Adrenal gland (tissue), 12 donors: ENCODE measurements around the gene TPGS1. TPM values are rescaled to one million over a fixed set of nuclear protein-coding genes. Genes with fewer than 3 reads are reported as not detected.

Source experiments
- DNase-seq, 7 donors: peaks; one replicate each; pipeline ENCODE4 v3.0.0-alpha.2; 2019 to 2020
- H3K27ac ChIP-seq, 5 donors: fragments of 200-600 bp; sonication (generic) in 4 of 5; 1 replicate in 3 of 5; 2 replicates in 2 of 5; pipeline versions ENCODE4 v1.5.1 to v1.8.0; 2016 to 2020; ENCODE audit warnings: mild to moderate bottlenecking in 1 of 5
- H3K27me3 ChIP-seq: fragments of 200-600 bp; 2 replicates; pipeline ENCODE4 v1.8.0; 2021
- H3K36me3 ChIP-seq, 2 donors: fragments of 200-600 bp; replicated peaks in 1 of 2; 1 replicate in 1 of 2; 2 replicates in 1 of 2; pipeline versions ENCODE4 v1.5.1 to v1.8.0; 2018 to 2022
- H3K4me1 ChIP-seq, 2 donors: fragments of 200-600 bp; replicated peaks in 1 of 2; 1 replicate in 1 of 2; 2 replicates in 1 of 2; pipeline versions ENCODE4 v1.5.1 to v1.8.0; 2018 to 2021
- H3K4me3 ChIP-seq, 4 donors: fragments of 200-600 bp; sonication (generic) in 3 of 4; one replicate each; pipeline ENCODE4 v1.5.1; 2016 to 2018
- H3K9me3 ChIP-seq, 3 donors: fragments of 200-600 bp; sonication (generic) in 1 of 3; replicated peaks in 1 of 3; 1 replicate in 2 of 3; 2 replicates in 1 of 3; pipeline versions ENCODE4 v1.5.1 to v1.8.0; 2016 to 2021
- POLR2A ChIP-seq, 2 donors: fragments of 450-650 bp; IDR thresholded peaks; one replicate each; pipeline ENCODE4 v1.6.1; 2017; ENCODE audit warnings: antibody characterized with exemption in 2 of 2, mild to moderate bottlenecking in 2 of 2, moderate library complexity in 1 of 2
- WGBS, 4 donors: extraction: QIAGEN DNeasy Blood & Tissue Kit in 2 of 4; methylation state at CpG; one replicate each; pipeline versions ENCODE4 v1.1.5 to v1.1.7; 2013 to 2017; 5-methylcytosine and 5-hydroxymethylcytosine counted together
- intact Hi-C, 2 donors: fragments of 100-400 bp; cut with DNase I; formaldehyde crosslinking; loops; one replicate each; pipeline versions ENCODE4 v1.14.1 to v1.15.0; 2022 to 2023
- polyA plus RNA-seq, 3 donors: library from polyadenylated mRNA; stranded (reverse); fragments of 200-250 nt in 2 of 3; fragments of 350-450 nt in 1 of 3; fragmentation: Illumina TruSeq in 1 of 3; extraction: RNeasy Lipid Tissue Mini Kit (QIAGEN cat#74804) in 1 of 3; gene quantifications; one replicate each; pipeline ENCODE4 v1.2.3, GENCODE V29; 2013 to 2014
- total RNA-seq, 9 donors: library from RNA; depleted of rRNA in 4 of 9; stranded (reverse); fragments of >200 nt in 4 of 9; fragments of 120-200 nt in 1 of 9; fragmentation: NEBNext Ultra II Directional in 1 of 9; extraction: Animal tissue kit (Norgen Biotek cat#: 25700) in 1 of 9; gene quantifications; one replicate each; pipeline versions ENCODE4 v1.1.0 to v1.2.4, GENCODE V29; 2013 to 2023
- TF ChIP-seq, protein P1 (sequence below), 6 experiments: fragments of 450-650 bp in 4 of 6; fragments of 200-600 bp in 2 of 6; sonication (generic) in 1 of 6; IDR thresholded peaks; 1 replicate in 5 of 6; 2 replicates in 1 of 6; pipeline versions ENCODE4 v1.5.1 to v1.8.0; 2016 to 2021; ENCODE audit warnings: antibody characterized with exemption in 6 of 6, mild to moderate bottlenecking in 2 of 6, moderate library complexity in 1 of 6
- donor health status: healthy with polysubstance abuse.
- donor health status: Bipolar disorder and iron deficiency.
- donor health status: DM: yes; HTN: yes; CAD: no.
- donor health status: DM: no; HTN: no; CAD: no.
- donor health status: DM: no; HTN: no; CAD: no.
- donor health status: DM: yes; HTN: yes; CAD: no.

The TPGS1 gene
- total and polyA plus RNA-seq, 12 donors, result 0.07 to 123 (median 36.7) TPM

DNA sequence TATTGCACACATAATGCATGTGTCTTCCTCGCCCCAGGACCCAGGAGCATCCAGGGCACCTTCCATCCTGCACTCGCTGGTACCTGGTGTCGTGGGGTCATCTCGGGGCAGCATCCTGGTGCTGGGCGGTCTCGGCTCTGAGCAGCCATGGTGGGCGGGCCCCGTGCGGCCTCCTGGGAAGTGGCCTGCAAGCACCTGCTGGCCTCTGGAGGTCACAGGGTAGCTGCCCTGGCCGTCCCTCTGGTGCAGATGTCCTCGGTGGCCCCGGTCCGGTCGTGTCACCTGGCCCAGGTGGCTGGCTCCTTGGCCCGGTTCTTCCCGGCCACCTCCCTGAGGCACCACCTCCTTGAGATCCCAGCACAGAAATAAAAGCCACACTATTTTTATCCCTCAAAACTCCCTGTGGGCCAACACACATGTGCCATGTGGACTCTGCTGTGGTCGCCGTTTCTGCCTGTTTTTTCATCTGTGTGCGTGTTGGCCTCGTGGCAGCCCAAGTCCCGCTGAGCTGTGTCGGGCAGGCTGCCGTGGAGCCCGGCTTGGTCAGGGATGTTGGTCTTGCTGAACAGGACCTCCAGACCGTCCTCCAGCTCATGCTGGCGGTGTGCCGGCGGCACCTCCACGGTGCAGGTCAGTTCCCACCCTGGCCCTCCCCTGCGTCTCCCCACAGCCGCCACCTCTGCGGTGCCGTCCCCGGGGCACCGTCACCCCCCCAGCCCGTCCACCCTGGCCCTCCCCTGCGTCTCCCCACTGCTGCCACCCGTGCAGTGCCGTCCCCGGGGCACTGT lies 31.5 kb downstream of the TPGS1 start:
- no peak for DNase-seq
- Histone ChIP-seq H3K4me3 (no peak overlapping the region), H3K4me1 (peaks cover 3 to 4% of the 10 kb centered on the region in 2 donors), H3K9me3 (no peaks in the 10 kb centered on the region), H3K27ac (no peak overlapping the region), H3K27me3 (no peaks in the 10 kb centered on the region), H3K36me3 (peaks cover 0 to 60% of the 10 kb centered on the region in 2 donors)
- intact Hi-C loops, result no loop called here
- WGBS, 4 donors, result 82 to 93% (median 87%) methylated on average over 12 to 40 of the region's 40 CpGs
- TF ChIP-seq, protein P1, sequence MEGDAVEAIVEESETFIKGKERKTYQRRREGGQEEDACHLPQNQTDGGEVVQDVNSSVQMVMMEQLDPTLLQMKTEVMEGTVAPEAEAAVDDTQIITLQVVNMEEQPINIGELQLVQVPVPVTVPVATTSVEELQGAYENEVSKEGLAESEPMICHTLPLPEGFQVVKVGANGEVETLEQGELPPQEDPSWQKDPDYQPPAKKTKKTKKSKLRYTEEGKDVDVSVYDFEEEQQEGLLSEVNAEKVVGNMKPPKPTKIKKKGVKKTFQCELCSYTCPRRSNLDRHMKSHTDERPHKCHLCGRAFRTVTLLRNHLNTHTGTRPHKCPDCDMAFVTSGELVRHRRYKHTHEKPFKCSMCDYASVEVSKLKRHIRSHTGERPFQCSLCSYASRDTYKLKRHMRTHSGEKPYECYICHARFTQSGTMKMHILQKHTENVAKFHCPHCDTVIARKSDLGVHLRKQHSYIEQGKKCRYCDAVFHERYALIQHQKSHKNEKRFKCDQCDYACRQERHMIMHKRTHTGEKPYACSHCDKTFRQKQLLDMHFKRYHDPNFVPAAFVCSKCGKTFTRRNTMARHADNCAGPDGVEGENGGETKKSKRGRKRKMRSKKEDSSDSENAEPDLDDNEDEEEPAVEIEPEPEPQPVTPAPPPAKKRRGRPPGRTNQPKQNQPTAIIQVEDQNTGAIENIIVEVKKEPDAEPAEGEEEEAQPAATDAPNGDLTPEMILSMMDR (IDR thresholded peaks at IDR 0.05), result no peak
- TF ChIP-seq POLR2A (IDR thresholded peaks at IDR 0.05), result no peak

DNA sequence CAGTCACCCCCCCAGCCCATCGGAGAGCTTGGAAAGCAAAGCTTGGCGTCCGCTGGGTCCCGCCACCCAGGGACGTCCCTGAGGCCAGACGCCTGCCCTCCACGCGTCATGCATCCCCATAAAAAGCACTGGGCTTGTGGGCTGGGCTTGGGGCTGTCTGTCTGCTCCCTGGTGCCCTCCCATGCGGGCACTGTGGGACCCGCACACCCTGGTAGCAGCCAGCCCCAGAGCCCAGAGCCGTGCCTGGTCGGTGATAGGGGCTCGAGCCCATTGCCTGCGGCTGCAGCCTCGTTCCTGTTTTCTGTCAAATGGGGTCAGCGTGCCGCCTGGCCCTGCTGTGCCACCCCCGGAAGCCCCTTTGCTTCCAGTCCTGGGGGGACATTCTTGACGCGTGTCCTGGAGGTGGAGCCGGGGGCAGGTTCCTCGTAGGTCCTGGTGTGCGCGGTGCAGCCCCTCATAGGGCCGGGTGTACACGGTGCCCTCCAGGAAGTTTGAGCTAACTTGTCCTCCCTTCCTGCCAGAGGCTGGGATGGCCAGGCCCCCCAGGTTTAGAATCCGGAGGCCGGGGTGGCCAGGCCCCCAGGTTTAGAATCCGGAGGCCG lies 32.2 kb downstream of the TPGS1 start:
- no peak overlapping the region for H3K4me3 ChIP-seq
- H3K4me1 ChIP-seq, result no peaks in the 10 kb centered on the region
- H3K9me3 ChIP-seq, result no peaks in the 10 kb centered on the region
- intact Hi-C loops, result no loop called here
- no peak for DNase-seq
- H3K27me3 ChIP-seq, result no peaks in the 10 kb centered on the region
- H3K27ac ChIP-seq, result no peak overlapping the region
- peaks cover 0 to 60% of the 10 kb centered on the region in 2 donors for H3K36me3 ChIP-seq
- TF ChIP-seq, protein P1 (IDR thresholded peaks at IDR 0.05), result no peak
- TF ChIP-seq POLR2A (IDR thresholded peaks at IDR 0.05), result no peak
- 86 to 98% (median 89%) methylated on average over 13 to 30 of the region's 30 CpGs for WGBS, 4 donors

DNA sequence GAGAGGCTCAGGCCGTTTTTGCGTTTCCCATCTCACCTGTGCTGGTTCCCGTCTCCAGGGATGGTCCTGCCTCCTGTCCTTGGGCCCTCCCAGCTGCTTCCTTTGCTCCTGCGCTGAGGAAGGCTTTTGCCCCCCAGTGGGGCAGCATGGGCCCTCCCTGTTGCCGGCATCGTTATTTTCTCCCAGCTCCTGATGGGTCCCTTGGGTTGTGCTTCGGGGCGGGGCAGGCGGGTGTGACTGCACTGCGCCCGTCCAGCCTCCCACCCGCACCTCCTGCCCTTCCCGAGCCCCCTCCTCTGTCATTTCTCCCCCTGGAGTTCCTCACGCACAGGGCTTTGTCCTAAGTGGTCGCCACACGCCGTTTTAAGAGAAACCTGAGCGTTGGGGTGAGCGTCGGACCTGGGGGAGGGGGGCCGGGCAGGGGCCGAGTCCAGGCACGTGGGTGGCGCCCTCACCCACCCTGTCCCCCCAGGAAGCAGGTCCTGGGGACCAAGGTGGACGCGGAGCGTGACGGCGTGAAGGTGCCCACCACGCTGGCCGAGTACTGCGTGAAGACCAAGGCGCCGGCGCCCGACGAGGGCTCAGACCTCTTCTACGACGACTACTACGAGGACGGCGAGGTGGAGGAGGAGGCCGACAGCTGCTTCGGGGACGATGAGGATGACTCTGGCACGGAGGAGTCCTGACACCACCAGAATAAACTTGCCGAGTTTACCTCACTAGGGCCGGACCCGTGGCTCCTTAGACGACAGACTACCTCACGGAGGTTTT lies 33.8 kb downstream of the TPGS1 start:
- H3K27me3 ChIP-seq, result no peaks in the 10 kb centered on the region
- WGBS, 4 donors, result 90 to 94% (median 92%) methylated on average over 43 to 51 of the region's 51 CpGs
- no peak overlapping the region for H3K4me3 ChIP-seq
- TF ChIP-seq POLR2A (IDR thresholded peaks at IDR 0.05), result no peak
- TF ChIP-seq, protein P1 (IDR thresholded peaks at IDR 0.05), result no peak
- no peak for DNase-seq
- no peak overlapping the region for H3K27ac ChIP-seq
- H3K9me3 ChIP-seq, result no peaks in the 10 kb centered on the region
- peaks cover 0 to 50% of the 10 kb centered on the region in 2 donors for H3K36me3 ChIP-seq
- intact Hi-C loops, result no loop called here
- no peaks in the 10 kb centered on the region for H3K4me1 ChIP-seq

DNA sequence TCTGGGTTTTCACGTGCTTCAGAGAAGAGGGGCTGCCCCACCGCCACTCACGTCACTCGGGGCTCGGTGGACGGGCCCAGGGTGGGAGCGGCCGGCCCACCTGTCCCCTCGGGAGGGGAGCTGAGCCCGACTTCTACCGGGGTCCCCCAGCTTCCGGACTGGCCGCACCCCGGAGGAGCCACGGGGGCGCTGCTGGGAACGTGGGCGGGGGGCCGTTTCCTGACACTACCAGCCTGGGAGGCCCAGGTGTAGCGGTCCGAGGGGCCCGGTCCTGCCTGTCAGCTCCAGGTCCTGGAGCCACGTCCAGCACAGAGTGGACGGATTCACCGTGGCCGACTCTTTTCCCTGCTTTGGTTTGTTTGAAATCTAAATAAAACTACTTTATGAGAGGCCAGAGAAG lies 34.4 kb downstream of the TPGS1 start:
- intact Hi-C loops, result no loop called here
- TF ChIP-seq, protein P1 (IDR thresholded peaks at IDR 0.05), result no peak
- no peak for TF ChIP-seq POLR2A (IDR thresholded peaks at IDR 0.05)
- H3K4me3 ChIP-seq, result no peak overlapping the region
- no peaks in the 10 kb centered on the region for H3K9me3 ChIP-seq
- no peak for DNase-seq
- H3K27me3 ChIP-seq, result no peaks in the 10 kb centered on the region
- H3K36me3 ChIP-seq, result peaks cover 0 to 43% of the 10 kb centered on the region in 2 donors
- WGBS, 4 donors, result 89 to 94% (median 91%) methylated on average over 14 to 26 of the region's 26 CpGs
- no peak overlapping the region for H3K27ac ChIP-seq
- no peaks in the 10 kb centered on the region for H3K4me1 ChIP-seq
